GM19395 (cell line): ENCODE results near the gene BRAF.
"Not testable (repeated sequence)": the region's sequence is repeated elsewhere in the genome, so short reads cannot be mapped to it uniquely, and the experiment has no call there.

Experiments
- ATAC-seq: cut with Tn5 transposase; IDR thresholded peaks from one replicate; pipeline ENCODE4 v1.9.1; 2021; ENCODE audit warnings: mild to moderate bottlenecking, moderate library complexity; ENCODE audit not compliant: unreplicated experiment

Gene BRAF

DNA sequence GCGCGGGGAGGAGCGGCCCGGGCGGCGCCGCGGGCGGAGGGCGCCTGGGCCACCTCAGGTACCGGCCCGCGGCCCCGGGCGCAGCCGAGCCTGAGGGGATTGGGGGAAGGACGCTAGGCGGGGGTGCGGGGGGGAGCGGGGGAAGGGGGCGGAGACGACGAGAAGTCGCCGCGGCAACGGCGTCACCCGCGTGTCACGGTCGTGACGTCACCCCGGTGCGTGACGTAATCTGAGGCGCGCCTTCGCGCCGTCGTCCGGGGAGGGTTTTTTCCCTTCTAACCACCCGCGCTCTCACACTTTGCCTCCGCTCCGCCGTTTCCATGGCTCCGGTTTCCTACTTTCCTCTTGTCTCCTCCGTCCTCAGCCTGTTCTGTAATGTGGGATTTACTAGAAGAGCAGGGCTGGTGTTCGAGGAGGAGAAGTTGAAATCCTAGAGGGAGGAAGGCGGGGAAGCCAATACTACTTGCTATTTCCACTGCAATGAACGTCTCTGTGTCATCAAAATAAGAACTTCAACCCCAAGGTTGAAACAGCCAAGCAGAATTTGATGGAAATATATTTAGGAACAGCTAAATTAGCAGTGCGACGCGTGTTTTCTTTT is at the start of gene BRAF:
Gene BRAF, minus strand, starts transcription at position 109 of the 601 bp plus-strand sequence. CDS start 226 bp downstream, outside the sequence.
- ATAC-seq = peak; percentile 51

DNA sequence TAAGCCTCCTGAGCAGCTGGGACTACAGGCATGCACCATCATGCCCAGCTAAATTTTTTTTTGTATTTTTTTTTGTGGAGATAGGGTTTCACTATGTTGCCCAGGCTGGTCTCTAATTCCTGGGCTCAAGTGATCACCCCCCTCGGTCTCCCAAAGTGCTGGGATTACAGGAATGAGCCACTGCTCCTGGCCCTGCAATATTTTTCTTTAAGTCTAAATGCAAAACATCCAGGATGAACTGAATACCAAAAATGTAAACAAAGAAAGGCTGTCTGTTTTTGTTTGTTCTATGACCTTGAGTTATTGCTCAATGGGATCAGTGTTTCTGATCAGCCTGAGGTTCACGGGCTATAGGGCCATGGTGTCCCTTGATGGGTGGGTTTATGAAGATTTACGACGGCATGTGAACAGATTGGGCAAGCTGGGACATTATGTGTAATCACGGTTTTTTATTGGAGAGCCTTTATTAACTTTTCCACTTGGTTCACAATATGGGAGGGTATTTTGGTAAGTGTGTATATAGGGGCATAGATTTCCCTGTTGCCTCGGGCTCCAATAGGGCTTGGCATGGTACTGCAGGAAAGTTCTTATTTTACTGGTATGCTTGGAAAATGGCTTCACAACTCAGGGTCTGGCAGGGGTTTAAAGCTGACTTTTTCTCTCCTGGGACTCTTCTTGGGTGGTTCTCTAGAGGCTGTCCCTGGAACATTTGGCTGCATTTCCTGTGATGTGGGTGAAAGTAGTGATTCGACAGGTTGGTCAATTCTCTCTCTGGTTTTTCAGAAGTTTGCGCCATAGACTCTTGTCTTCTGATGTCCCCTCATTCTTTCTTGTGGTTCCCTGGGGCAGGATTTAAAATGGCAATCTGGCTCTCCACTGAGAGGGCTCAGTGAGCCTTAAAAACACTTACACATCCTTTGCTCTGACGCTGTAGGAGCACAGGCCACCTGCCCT is 48.4 kb upstream of the BRAF start:
- no peak for ATAC-seq

DNA sequence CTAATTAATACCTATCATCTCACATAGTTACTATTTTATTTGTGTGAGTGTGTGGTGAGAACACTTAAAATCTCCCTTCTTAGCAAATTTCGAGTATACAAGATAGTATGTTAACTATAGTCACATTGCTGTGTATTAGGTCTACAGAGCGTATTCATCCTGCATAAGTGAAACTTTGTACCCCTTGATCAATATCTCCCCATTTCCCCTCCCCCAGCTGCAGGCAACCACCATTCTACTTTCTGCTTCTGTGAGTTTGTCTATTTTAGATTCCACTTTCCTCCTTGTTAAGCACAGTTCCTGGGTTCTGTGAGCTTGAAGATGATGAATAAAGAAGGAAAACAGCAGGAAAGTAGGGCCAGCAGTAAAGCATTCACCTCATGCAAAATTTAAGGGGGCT is 47.6 kb upstream of the BRAF start:
- ATAC-seq = no peak

DNA sequence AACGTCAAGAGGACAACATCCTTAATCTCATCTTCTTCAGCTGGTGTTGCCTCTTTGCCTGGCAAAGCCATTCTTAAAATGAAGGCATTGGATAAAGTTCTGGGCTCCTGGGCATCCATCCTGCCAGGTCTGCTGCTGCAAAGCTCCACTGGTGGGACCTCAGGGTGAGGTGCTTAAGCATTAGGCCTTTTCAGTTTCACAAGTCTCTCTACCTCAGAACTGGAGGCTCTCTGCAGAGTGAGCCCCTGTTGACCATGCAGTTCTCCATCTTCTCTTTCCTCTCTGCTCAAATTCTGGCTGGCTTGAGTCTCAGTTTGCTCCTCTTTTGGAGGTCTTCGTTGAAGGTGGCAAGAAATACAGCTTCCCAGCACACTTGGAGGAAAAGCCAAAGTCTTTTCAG is 42.7 kb upstream of the BRAF start:
- ATAC-seq = no peak

DNA sequence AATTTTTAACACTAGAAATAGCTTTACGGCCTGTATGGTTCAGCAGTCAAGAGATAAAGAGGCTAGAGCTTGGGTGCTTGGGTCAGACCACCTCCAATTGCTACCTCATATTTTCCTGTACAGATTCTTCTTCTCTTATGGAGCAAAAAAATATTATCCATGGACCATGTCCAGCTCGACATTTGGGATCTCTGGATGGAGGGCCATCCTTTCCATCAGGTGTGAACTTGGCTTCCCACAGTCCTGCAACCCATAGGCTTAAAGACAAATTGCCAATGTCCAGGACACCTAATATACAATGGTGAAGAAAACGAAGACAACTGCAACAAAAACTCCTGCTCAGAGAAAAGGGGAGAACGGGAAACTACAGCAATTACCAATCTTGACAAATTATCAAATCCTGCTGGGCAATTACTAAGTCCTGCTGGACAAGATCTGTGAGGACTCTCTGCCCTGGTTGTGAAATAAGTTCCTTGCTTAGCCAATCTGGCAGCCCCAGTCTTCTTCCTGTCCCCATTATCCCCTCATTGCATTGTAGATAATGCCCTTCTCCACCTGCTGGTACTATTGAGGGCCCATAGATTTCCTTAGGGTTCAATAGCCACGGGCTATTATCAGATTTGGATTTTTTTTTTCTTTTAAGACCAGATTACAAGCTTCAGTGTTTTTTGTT is 42.0 kb upstream of the BRAF start:
- no peak for ATAC-seq

DNA sequence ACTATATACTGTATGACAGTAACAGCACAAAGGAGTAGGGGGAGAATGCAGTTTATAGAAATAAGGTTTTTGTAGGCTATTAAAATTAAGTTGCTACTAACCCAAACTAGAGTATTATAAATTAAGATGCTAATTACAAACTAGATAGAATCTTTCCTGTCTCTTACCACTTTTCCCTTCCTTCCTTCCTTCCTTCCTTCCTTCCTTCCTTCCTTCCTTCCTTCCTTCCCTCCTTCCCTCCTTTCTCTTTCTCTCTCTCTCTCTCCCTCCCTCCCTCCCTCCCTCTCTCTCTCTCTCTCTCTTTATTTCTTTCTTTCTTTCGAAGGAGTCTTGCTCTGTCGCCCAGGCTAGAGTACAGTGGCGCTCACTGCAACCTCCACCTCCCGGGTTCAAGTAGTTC is 36.4 kb upstream of the BRAF start:
- ATAC-seq = no peak

DNA sequence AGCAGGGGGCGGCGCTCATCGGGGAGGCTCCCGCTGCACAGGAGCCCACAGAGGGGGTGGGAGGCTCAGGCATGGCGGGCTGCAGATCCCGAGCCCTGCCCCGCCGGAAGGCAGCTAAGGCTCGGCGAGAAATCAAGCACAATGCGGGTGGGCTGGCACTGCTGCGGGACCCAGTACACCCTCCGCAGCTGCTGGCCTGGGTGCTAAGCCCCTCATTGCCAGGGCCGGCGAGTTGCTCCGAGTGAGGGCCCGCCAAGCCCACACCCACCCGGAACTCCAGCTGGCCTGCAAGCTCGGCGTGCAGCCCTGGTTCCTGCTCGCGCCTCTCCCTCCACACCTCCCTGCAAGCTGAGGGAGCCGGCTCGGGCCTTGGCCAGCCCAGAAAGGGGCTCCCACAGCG is 32.3 kb upstream of the BRAF start:
- ATAC-seq = not testable (repeated sequence)

DNA sequence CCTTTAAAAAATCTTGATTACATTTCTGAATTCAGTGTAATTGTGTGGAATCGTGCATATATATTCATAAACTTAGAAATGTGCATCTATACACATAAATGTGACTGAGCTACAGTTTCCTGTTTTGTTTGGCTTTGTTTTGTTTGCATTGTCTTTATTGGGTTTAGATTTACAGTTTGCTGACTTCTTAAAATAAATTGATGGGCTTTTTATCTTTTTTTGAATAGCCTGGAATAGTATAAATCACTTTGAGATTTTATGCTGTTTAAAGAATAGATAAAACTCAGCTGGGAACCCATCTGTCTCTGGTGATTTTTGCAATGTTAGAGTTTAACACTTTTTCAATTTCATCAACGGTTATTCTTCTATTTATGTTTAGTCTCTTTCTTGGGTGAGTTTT is 21.2 kb upstream of the BRAF start:
- no peak for ATAC-seq

DNA sequence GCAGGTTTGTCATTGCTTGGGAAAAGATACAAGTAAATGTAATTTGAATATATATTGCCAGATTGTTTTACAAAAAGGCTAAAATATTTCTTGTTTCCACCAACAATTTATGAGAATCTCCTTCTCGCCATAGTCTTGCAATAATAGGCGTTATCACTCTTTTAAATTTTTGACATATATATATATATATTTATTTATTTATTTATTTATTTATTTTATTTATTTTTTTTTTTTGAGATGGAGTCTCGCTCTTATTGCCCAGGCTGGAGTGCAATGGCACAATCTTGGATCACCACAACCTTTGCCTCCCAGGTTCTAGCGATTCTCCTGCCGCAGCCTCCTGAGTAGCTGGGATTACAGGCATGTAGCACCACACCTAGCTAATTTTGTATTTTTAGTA is 17.5 kb upstream of the BRAF start:
- not testable (repeated sequence) for ATAC-seq

DNA sequence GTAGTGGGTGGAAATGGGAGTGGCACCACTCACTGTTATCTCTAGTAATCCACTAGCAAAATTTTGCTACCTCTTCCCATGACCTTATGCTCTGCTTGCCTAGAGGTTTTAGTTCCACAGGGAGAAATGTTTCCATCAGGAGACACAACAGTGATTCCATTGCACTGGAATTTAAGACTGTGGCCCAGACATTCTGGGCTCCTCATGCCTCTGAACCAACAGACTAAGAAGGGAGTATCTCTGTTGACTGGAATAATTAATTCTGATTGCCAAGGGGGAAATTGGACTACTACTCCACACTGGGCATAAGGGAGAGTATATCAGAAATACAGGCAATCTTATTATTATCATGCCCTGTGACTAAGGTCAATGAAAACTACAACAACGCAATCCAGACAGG is 16.2 kb upstream of the BRAF start:
- no peak for ATAC-seq

DNA sequence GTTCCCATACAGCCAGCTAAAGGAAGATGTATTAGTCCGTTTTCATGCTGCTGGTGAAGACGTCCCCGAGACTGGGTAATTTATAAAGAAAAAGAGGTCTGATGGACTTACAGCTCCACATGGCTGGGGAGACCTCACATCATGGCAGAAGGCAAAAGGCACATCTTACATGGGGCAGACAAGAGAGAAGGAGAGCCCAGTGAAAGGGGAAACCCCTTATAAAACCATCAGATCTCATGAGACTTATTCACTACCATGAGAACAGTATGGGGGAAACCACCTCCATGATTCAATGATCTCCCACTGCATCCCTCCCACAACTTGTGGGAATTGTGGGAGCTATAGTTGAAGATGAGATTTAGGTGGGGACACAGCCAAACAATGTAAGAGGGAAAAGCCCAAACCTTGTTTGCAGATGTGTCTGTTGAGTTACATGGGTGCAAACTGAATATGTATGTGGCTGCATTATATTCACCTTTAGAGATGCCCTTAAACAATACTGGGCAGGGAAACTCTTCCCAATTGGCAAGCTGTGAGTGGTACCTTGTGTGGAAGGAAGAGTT is 13.1 kb upstream of the BRAF start:
- no peak for ATAC-seq

DNA sequence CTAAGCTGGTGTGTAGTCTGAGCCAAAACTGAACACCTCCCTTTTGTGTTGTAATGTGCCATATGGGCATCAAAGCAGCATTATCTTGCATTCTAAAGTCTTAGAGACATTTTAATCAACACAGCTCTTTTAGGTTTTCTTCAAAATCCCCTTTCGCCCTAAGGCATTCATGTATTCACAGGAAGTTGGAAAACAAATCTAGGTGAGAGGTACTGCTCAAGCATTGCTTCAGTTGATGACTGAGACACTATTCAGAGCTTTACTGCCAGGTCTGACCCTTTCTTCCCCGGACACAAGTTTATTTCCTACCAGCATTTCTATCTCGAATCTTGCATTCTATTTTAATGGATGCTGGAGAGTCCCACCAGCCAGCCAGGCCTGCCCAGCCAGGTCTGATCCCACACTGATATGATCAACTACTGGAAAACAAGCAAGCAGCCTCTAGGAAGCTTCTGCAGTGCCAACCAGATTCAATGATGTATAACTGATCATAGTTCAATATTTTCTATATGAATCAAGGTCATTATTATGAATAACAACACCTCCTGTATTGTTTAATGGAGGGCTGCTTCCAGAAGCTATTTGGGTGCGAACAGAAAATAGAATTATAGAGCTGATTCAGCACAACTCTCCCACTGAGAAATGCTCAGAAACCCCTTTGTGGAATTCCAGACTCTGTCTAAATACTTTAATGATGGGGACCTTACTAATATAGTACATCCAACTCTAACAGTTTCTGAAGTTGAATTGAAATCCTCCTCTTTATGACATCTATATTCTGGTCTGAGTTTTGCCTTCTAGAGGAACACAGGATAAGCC is 4.0 kb upstream of the BRAF start:
- ATAC-seq = no peak

DNA sequence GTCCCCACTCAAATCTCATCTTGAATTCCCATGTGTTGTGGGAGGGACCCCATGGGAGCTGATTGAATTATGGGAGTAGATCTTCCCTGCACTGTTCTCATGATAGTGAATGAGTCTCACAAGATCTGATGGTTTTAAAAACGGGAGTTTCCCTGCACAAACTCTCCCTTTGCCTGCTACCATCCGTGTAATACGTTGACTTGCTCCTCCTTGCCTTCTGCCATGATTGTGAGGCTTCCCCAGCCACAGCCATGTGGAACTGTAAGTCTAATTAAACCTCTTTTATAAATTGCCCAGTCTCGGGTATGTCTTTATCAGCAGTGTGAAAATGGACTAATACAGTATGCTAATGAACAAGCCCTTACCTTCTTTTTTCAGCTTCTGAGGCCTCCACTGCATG is 3.2 kb upstream of the BRAF start:
- not testable (repeated sequence) for ATAC-seq

DNA sequence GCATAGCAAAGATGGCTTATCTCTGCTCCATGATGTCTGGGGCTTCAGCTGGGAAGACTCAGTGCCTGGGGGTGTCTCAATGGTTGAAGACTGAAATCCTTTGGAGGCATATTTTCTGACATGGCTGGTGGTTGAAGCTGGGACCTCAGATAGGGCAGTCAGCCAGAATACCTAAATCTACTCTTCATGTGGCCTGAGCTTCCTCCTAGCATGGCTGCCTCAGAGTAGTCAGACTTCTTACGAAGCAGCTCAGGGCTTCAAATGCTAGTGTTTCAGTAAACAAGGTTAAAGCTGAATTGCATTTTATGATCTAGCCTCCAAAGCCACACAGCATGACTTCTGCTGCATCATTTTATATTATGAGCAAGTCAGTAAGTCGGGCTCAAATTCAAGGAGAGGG is 2.6 kb upstream of the BRAF start:
- ATAC-seq = no peak

DNA sequence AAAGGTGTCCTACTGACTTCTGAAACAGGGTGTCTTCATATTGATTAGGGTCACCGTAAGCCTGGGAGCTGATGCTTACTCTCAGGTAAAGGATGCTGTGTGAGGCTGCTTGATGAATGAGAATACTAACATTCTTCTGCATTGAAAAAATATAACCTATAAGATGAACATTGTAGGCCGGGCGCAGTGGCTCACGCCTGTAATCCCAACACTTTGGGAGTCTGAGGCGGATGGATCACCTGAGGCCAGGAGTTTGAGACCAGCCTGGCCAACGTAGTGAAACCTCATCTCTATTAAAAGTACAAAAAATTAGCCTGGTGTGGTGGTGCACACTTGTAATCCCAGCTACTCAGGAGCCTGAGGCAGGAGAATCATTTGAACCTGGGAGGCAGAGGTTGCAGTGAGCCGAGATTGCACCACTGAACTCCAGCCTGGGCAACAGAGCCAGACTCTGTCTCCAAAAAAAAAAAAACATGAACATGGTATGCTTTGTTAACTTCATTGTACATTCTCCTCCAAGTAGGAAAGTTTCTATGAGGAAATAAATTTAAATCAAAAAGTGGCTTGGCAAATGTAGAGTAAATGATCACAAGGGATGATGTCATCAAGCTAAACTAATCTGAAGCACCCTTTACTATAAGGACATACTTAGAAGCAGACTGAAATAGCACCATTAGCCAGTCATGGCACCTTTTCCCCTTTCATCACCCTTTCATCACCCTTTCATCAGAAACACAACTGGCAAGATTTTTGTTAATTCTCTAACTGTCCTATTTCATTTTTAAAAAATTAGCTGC is 1.5 kb upstream of the BRAF start:
- ATAC-seq = no peak

DNA sequence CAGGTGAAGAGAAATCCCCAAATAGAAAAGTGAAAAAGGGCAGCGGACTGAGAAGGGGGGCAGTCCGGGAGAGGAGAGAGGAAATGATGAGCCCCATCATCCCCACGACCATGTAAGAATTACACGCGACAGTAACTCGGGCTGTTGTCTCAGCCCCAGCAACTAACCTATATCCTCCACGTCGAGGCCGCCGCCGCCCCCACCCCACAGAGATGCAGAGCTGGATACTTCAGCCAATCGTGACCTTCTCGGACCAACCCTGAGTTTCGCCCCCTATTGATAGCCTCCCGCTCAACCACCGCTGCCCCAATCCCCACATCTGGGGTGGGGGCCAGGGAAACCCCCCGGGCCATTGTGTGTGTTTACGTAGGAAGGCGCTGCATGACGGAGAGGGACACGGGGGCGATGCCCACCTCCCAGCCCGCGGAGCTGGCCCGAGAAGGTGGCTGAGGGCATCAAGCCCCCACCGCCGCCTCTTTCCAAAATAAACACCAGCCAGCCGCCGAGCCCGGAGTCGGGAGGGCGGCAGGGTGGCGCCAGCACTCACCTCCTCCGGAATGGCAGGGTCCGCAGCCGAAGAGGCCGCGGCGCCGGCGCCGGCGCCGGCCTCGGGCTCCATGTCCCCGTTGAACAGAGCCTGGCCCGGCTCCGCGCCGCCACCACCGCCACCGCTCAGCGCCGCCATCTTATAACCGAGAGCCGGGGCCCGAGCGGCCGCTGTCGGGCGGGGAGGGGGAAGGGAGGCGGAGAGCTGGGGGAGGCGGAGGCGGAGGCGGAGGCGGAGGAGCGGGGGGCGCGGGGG is 509 bp downstream of the BRAF start:
- ATAC-seq = peak; percentile 87

DNA sequence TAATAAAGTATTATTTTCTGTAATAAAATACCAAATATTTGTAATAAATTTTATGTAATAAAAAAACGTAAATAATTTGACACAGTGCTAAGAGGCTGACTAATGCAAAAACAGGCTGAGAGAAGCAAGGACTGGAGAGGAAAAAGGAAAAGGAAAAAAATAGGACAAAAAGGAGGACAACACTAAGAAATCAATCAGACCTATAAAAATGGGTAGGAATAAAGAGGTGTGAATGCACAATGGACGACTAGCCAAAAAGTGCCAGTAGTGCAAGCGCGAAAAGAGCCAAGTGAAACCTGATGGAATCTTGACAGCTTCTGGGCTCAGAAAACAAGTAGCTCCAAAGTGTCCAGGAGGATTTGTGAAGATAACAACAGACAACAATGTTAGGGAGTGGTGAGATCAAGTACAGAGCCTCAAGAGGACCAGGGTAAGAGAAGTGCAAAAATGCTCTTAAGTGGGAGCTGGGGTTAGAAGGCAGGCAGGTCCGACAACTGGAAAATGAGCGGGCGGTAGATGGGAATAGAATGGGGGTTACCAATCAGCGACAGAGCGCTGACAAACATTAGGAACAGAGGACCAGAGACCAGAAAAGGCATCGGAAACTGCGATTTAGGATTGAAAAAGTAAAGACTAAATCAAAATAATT is 1.2 kb downstream of the BRAF start:
- peak; percentile 16 for ATAC-seq

DNA sequence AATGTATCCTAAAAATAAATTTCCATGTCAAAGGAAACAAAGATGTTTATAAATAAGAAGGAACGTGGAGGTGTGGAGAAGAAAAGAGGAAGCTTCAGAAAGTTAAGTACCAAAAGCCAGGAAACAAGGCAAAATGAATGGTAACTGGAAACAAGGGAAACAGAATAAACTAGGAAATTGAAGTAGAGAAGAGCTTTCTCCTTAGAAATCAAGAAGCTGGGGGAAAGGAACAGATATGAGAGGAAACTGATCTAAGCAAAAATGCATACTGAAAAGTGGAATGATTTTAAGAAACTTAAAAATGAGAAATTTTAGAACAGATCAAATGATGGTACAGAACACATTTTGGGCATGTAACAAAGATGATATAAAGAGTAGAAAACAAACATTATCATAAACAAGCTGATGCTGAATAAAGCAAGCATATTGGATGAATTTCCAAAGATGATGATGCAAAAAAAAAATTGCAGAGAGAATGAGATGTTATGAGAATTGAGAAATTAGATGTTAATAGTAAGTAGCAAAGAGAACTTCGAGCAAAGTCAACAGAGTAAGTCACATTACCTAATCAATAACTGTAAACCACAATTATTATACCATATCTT is 1.9 kb downstream of the BRAF start:
- ATAC-seq = no peak
